H9 (cell line): ENCODE measurements around the gene ZFR2. TPM values are rescaled to one million over a fixed set of nuclear protein-coding genes. Genes with fewer than 3 reads are reported as not detected.

Experiments used
- DNase-seq: peaks from one replicate; pipeline ENCODE4 v3.0.0-alpha.2; 2017
- H2AFZ ChIP-seq: one replicate; pipeline ENCODE4 v1.6.1; 2013; ENCODE audit warnings: mild to moderate bottlenecking, low read length, control low read depth, moderate library complexity
- H2AK5ac ChIP-seq: 2 replicates; pipeline ENCODE4 v1.6.1; 2013; ENCODE audit warnings: low read length, control low read depth, mixed read lengths; ENCODE audit not compliant: insufficient read length
- H2BK120ac ChIP-seq: one replicate; pipeline ENCODE4 v1.6.1; 2013; ENCODE audit warnings: low read depth, mild to moderate bottlenecking, low read length, control low read depth, inconsistent platforms; ENCODE audit not compliant: poor library complexity, severe bottlenecking
- H2BK12ac ChIP-seq: 2 replicates; pipeline ENCODE4 v1.6.1; 2013; ENCODE audit warnings: low read length, control low read depth, mixed read lengths, low read depth; ENCODE audit not compliant: insufficient read length
- H2BK15ac ChIP-seq: 2 replicates; pipeline ENCODE4 v1.6.1; 2013; ENCODE audit warnings: low read depth, low read length, control low read depth
- H2BK20ac ChIP-seq: one replicate; pipeline ENCODE4 v1.6.1; 2013; ENCODE audit warnings: low read depth, mild to moderate bottlenecking, low read length, control low read depth, inconsistent platforms; ENCODE audit not compliant: poor library complexity, severe bottlenecking
- H2BK5ac ChIP-seq: 2 replicates; pipeline ENCODE4 v1.6.1; 2013; ENCODE audit warnings: low read length, control low read depth, mixed read lengths; ENCODE audit not compliant: insufficient read length
- H3K14ac ChIP-seq: 2 replicates; pipeline ENCODE4 v1.6.1; 2013; ENCODE audit warnings: low read length, control low read depth; ENCODE audit not compliant: insufficient read depth
- H3K18ac ChIP-seq: 2 replicates; pipeline ENCODE4 v1.6.1; 2013; ENCODE audit warnings: low read depth, mild to moderate bottlenecking, mixed read lengths, low read length, control low read depth; ENCODE audit not compliant: insufficient read length
- H3K23ac ChIP-seq: 2 replicates; pipeline ENCODE4 v1.6.1; 2013; ENCODE audit warnings: low read length, control low read depth, mixed read lengths, low read depth; ENCODE audit not compliant: insufficient read length
- H3K23me2 ChIP-seq: 2 replicates; pipeline ENCODE4 v1.6.1; 2013; ENCODE audit warnings: low read depth, mild to moderate bottlenecking, mixed read lengths, low read length, control low read depth; ENCODE audit not compliant: insufficient read length, poor library complexity, severe bottlenecking
- H3K27ac ChIP-seq: 2 replicates; pipeline ENCODE4 v1.5.1; 2013; ENCODE audit warnings: low read length, control low read depth, mixed read lengths, low read depth; ENCODE audit not compliant: insufficient read length
- H3K27me3 ChIP-seq: 2 replicates; pipeline ENCODE4 v1.6.1; 2013; ENCODE audit warnings: low read length, control low read depth, inconsistent platforms; ENCODE audit not compliant: insufficient read depth
- H3K4ac ChIP-seq: 2 replicates; pipeline ENCODE4 v1.6.1; 2013; ENCODE audit warnings: low read depth, mild to moderate bottlenecking, control low read depth, inconsistent platforms, low read length, moderate library complexity
- H3K4me1 ChIP-seq: 2 replicates; pipeline ENCODE4 v1.6.1; 2013; ENCODE audit warnings: low read length, control low read depth, inconsistent platforms; ENCODE audit not compliant: insufficient read depth
- H3K4me2 ChIP-seq: 2 replicates; pipeline ENCODE4 v1.6.1; 2013; ENCODE audit warnings: low read length, control low read depth, mixed read lengths; ENCODE audit not compliant: insufficient read length, insufficient read depth
- H3K56ac ChIP-seq: 2 replicates; pipeline ENCODE4 v1.6.1; 2013; ENCODE audit warnings: low read depth, mild to moderate bottlenecking, mixed read lengths, low read length, control low read depth; ENCODE audit not compliant: insufficient read length
- H3K79me1 ChIP-seq: 2 replicates; pipeline ENCODE4 v1.6.1; 2013; ENCODE audit warnings: low read depth, mild to moderate bottlenecking, moderate library complexity, low read length, control low read depth, inconsistent platforms; ENCODE audit not compliant: insufficient read depth, poor library complexity, severe bottlenecking
- H3K79me2 ChIP-seq: 2 replicates; pipeline ENCODE4 v1.6.1; 2013; ENCODE audit warnings: low read length, control low read depth, inconsistent platforms; ENCODE audit not compliant: insufficient read depth
- H3K9ac ChIP-seq: 2 replicates; pipeline ENCODE4 v1.6.1; 2013; ENCODE audit warnings: low read length, control low read depth, mixed read lengths; ENCODE audit not compliant: insufficient read length; ENCODE audit errors: extremely low read depth
- H3K9me3 ChIP-seq: one replicate; pipeline ENCODE4 v1.6.1; 2013; ENCODE audit warnings: low read depth, low read length, inconsistent platforms; ENCODE audit not compliant: control insufficient read depth
- H3T11ph ChIP-seq: one replicate; pipeline ENCODE4 v1.6.1; 2013; ENCODE audit warnings: mild to moderate bottlenecking, low read length, control low read depth, inconsistent platforms
- H4K20me1 ChIP-seq: one replicate; pipeline ENCODE4 v1.6.1; 2013; ENCODE audit not compliant: control insufficient read depth, insufficient read length, insufficient read depth
- H4K5ac ChIP-seq: 2 replicates; pipeline ENCODE4 v1.6.1; 2013; ENCODE audit warnings: low read depth, mild to moderate bottlenecking, mixed read lengths, low read length, control low read depth; ENCODE audit not compliant: insufficient read length
- H4K8ac ChIP-seq: replicated peaks from 2 replicates; pipeline ENCODE4 v1.6.1; 2013; ENCODE audit warnings: low read length, control low read depth, mixed read lengths, low read depth; ENCODE audit not compliant: insufficient read length
- H4K91ac ChIP-seq: 2 replicates; pipeline ENCODE4 v1.6.1; 2013; ENCODE audit warnings: low read depth, mild to moderate bottlenecking, moderate library complexity, mixed read lengths, low read length, control low read depth; ENCODE audit not compliant: insufficient read length
- H3K27ac Mint-ChIP-seq, 3 experiments: 2 replicates in 2 of 3; 3 replicates in 1 of 3; pipeline ENCODE4 v1.8.0; 2020 to 2021; ENCODE audit warnings: mixed read lengths in 3 of 3, mild to moderate bottlenecking in 1 of 3, moderate library complexity in 1 of 3
- H3K27me3 Mint-ChIP-seq: 2 replicates; pipeline ENCODE4 v1.8.0; 2021; ENCODE audit warnings: low read depth, mild to moderate bottlenecking, moderate library complexity, mixed read lengths
- H3K36me3 Mint-ChIP-seq, 3 experiments: 2 replicates in 2 of 3; 3 replicates in 1 of 3; pipeline ENCODE4 v1.8.0; 2020 to 2021; ENCODE audit warnings: low read depth in 3 of 3, mixed read lengths in 3 of 3; ENCODE audit not compliant: insufficient read depth in 1 of 3
- H3K4me1 Mint-ChIP-seq, 2 experiments: 2 replicates each; pipeline ENCODE4 v1.8.0; 2020; ENCODE audit warnings: mixed read lengths in 2 of 2
- H3K4me3 Mint-ChIP-seq, 2 experiments: 2 replicates in 1 of 2; 3 replicates in 1 of 2; pipeline ENCODE4 v1.8.0; 2020 to 2021; ENCODE audit warnings: mild to moderate bottlenecking in 2 of 2, mixed read lengths in 2 of 2, moderate library complexity in 1 of 2
- H3K9me3 Mint-ChIP-seq, 2 experiments: 2 replicates in 1 of 2; 3 replicates in 1 of 2; pipeline ENCODE4 v1.8.0; 2020; ENCODE audit warnings: mild to moderate bottlenecking in 2 of 2, mixed read lengths in 2 of 2, moderate library complexity in 1 of 2
- CTCF ChIP-seq: fragments of 200-600 bp; sonication (generic); conservative IDR thresholded peaks from 3 replicates; pipeline ENCODE4 v1.8.0; 2021; ENCODE audit warnings: antibody characterized with exemption, mild to moderate bottlenecking
- WGBS: extraction: QIAGEN DNeasy Blood & Tissue Kit; methylation state at CpG from one replicate; pipeline ENCODE4 v1.1.7; 2013; ENCODE audit warnings: missing lambda C conversion rate, low lambda C conversion rate, mixed read lengths; ENCODE audit not compliant: insufficient read length; ENCODE audit errors: extremely low coverage; 5-methylcytosine and 5-hydroxymethylcytosine counted together
- total RNA-seq: library from RNA; stranded (reverse); gene quantifications from 2 replicates; pipeline ENCODE4 v1.2.1, GENCODE V29; 2021

ZFR2 gene
- total RNA-seq, 1 experiment from 2014 or later = 18.3 TPM

GRCh38 chr19:3880471-3881271 is 11.8 kb upstream of the ZFR2 start, which contains the start of gene ATCAY:
Gene ATCAY (plus strand): TSS chr19:3880685. CDS start chr19:3885768, 5,083 bp downstream.
- peak within 1 kb of the TSS; percentile 3 for H3K9ac ChIP-seq
- no peak within 1 kb of the TSS for H2BK5ac ChIP-seq
- peak within 1 kb of the TSS; percentile 72 to 92 for H3K4me3 Mint-ChIP-seq
- no peak within 1 kb of the TSS for H2AK5ac ChIP-seq
- H3K4me1 Mint-ChIP-seq = peaks cover 13 to 14% of the 10 kb centered on the region in 2 experiments
- no peak within 1 kb of the TSS for H2BK12ac ChIP-seq
- H3K36me3 Mint-ChIP-seq = peaks cover 0 to 3% (median 1%) of the 10 kb centered on the region in 3 experiments; a peak in 3 of 7 replicates
- no peak within 1 kb of the TSS for H4K91ac ChIP-seq
- H3K14ac ChIP-seq = no peak within 1 kb of the TSS
- H4K20me1 ChIP-seq = no peaks in the 10 kb centered on the region
- peaks cover 6% of the 10 kb centered on the region for H3K23me2 ChIP-seq
- WGBS = no CpG with 5 or more reads among the region's 49 CpGs
- H2BK15ac ChIP-seq = no peak within 1 kb of the TSS
- H3K9me3 Mint-ChIP-seq = no peaks in the 10 kb centered on the region
- H3K18ac ChIP-seq = peak within 1 kb of the TSS; percentile 2
- peak within 1 kb of the TSS in 1 of 3 experiments; percentile 59; a peak in 2 of 7 replicates for H3K27ac Mint-ChIP-seq
- H3K79me2 ChIP-seq = no peaks in the 10 kb centered on the region
- peak within 1 kb of the TSS; percentile 93 for H3K4me2 ChIP-seq
- H3T11ph ChIP-seq = no peak within 1 kb of the TSS
- H3K27me3 ChIP-seq = no peaks in the 10 kb centered on the region
- H2BK20ac ChIP-seq = no peak within 1 kb of the TSS
- H2AFZ ChIP-seq = no peak within 1 kb of the TSS
- H2BK120ac ChIP-seq = no peak within 1 kb of the TSS
- H4K8ac ChIP-seq = no peak within 1 kb of the TSS
- peak; percentile 90 for DNase-seq
- H3K27me3 Mint-ChIP-seq = peaks cover 39% of the 10 kb centered on the region
- no peak within 1 kb of the TSS for H3K56ac ChIP-seq
- no peak within 1 kb of the TSS for H4K5ac ChIP-seq
- no peak within 1 kb of the TSS for H3K23ac ChIP-seq
- H3K9me3 ChIP-seq = no peaks in the 10 kb centered on the region
- H3K4ac ChIP-seq = no peak within 1 kb of the TSS
- no peaks in the 10 kb centered on the region for H3K79me1 ChIP-seq
- TF ChIP-seq CTCF = no peak
- no peak within 1 kb of the TSS for H3K27ac ChIP-seq
- H3K4me1 ChIP-seq = no peaks in the 10 kb centered on the region
